ENCODE data around the gene KLHL18. TPM values are rescaled to one million over a fixed set of nuclear protein-coding genes. Genes with fewer than 3 reads are reported as not detected.
A peak's percentile ranks its signal among the peaks of the same experiment; 100 is the strongest.

The KLHL18 gene
- polyA plus RNA-seq, 1 donor (not counting 4 experiments of a cell fraction or from before 2014, with no cell fraction given): 33.4 TPM

GRCh38 chr3:47362701-47363100 is 80.0 kb downstream of the KLHL18 start:
- no peak overlapping the region for H3K27ac ChIP-seq (ENCODE audit: control insufficient read depth, insufficient read depth, low read length)
- DNase-seq (ENCODE audit: low read depth, low spot score): no peak
- H3K9me1 ChIP-seq (ENCODE audit: control insufficient read depth, extremely low read depth, insufficient read depth, low read length): no peaks in the 10 kb centered on the region
- H2AFZ ChIP-seq (ENCODE audit: control insufficient read depth, low read length): peak overlapping the region; percentile 43
- no peak overlapping the region for H3K4me3 ChIP-seq (ENCODE audit: control insufficient read depth in 2 of 3, extremely low read depth in 1 of 3, insufficient read depth in 2 of 3, low read depth in 1 of 3, low read length in 3 of 3)
- dilution Hi-C loops (cut with MboI; ENCODE audit: extremely low pct_ligation_motif_present, low sequenced_read_pairs): no loop called here
- H3K9me3 ChIP-seq (ENCODE audit: control insufficient read depth, low read depth, low read length): peaks cover 12% of the 10 kb centered on the region
- FAIRE-seq: no peak
- peaks cover 7% of the 10 kb centered on the region for H3K4me1 ChIP-seq (ENCODE audit: control insufficient read depth, extremely low read depth, insufficient read depth, low read length)
- no peaks in the 10 kb centered on the region for H3K36me3 ChIP-seq (ENCODE audit: control insufficient read depth in 2 of 2, extremely low read depth in 1 of 2, insufficient read depth in 2 of 2, low read length in 2 of 2)
- H4K20me1 ChIP-seq (ENCODE audit: control insufficient read depth, extremely low read depth, insufficient read depth, low read length): no peaks in the 10 kb centered on the region
- no peak overlapping the region for H3K9ac ChIP-seq (ENCODE audit: control insufficient read depth, extremely low read depth, insufficient read depth, low read length)
- H3K4me2 ChIP-seq (ENCODE audit: control insufficient read depth, extremely low read depth, insufficient read depth, low read depth, low read length): no peak overlapping the region
- H3K79me2 ChIP-seq (ENCODE audit: control insufficient read depth, insufficient read depth, low read length): no peaks in the 10 kb centered on the region
- no peaks in the 10 kb centered on the region for H3K27me3 ChIP-seq (ENCODE audit: control insufficient read depth, extremely low read depth, insufficient read depth, low read length)
- TF ChIP-seq, protein P1, sequence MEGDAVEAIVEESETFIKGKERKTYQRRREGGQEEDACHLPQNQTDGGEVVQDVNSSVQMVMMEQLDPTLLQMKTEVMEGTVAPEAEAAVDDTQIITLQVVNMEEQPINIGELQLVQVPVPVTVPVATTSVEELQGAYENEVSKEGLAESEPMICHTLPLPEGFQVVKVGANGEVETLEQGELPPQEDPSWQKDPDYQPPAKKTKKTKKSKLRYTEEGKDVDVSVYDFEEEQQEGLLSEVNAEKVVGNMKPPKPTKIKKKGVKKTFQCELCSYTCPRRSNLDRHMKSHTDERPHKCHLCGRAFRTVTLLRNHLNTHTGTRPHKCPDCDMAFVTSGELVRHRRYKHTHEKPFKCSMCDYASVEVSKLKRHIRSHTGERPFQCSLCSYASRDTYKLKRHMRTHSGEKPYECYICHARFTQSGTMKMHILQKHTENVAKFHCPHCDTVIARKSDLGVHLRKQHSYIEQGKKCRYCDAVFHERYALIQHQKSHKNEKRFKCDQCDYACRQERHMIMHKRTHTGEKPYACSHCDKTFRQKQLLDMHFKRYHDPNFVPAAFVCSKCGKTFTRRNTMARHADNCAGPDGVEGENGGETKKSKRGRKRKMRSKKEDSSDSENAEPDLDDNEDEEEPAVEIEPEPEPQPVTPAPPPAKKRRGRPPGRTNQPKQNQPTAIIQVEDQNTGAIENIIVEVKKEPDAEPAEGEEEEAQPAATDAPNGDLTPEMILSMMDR (optimal IDR thresholded peaks at IDR 0.05 in 1 of 3, IDR thresholded peaks at IDR 0.05 in 1 of 3, conservative IDR thresholded peaks at IDR 0.05 in 1 of 3; ENCODE audit: extremely low read depth in 1 of 3, insufficient read depth in 2 of 3, low read length in 3 of 3): no peak
- TF ChIP-seq EZH2 (IDR thresholded peaks at IDR 0.05; ENCODE audit: low read length): no peak

GRCh38 chr3:47365213-47366153 is 82.7 kb downstream of the KLHL18 start:
- no peaks in the 10 kb centered on the region for H3K9me1 ChIP-seq (ENCODE audit: control insufficient read depth, extremely low read depth, insufficient read depth, low read length)
- no peak overlapping the region for H3K27ac ChIP-seq (ENCODE audit: control insufficient read depth, insufficient read depth, low read length)
- DNase-seq (ENCODE audit: low read depth, low spot score) (no peak), FAIRE-seq (no peak)
- H4K20me1 ChIP-seq (ENCODE audit: control insufficient read depth, extremely low read depth, insufficient read depth, low read length): no peaks in the 10 kb centered on the region
- TF ChIP-seq EZH2 (IDR thresholded peaks at IDR 0.05; ENCODE audit: low read length): no peak
- TF ChIP-seq, protein P1 (optimal IDR thresholded peaks at IDR 0.05 in 1 of 3, IDR thresholded peaks at IDR 0.05 in 1 of 3, conservative IDR thresholded peaks at IDR 0.05 in 1 of 3; ENCODE audit: extremely low read depth in 1 of 3, insufficient read depth in 2 of 3, low read length in 3 of 3): no peak
- no peak overlapping the region for H2AFZ ChIP-seq (ENCODE audit: control insufficient read depth, low read length)
- no peaks in the 10 kb centered on the region for H3K36me3 ChIP-seq (ENCODE audit: control insufficient read depth in 2 of 2, extremely low read depth in 1 of 2, insufficient read depth in 2 of 2, low read length in 2 of 2)
- H3K9me3 ChIP-seq (ENCODE audit: control insufficient read depth, low read depth, low read length): no peaks in the 10 kb centered on the region
- H3K4me2 ChIP-seq (ENCODE audit: control insufficient read depth, extremely low read depth, insufficient read depth, low read depth, low read length): no peak overlapping the region
- H3K4me3 ChIP-seq (ENCODE audit: control insufficient read depth in 2 of 3, extremely low read depth in 1 of 3, insufficient read depth in 2 of 3, low read depth in 1 of 3, low read length in 3 of 3): no peak overlapping the region
- no peaks in the 10 kb centered on the region for H3K27me3 ChIP-seq (ENCODE audit: control insufficient read depth, extremely low read depth, insufficient read depth, low read length)
- H3K4me1 ChIP-seq (ENCODE audit: control insufficient read depth, extremely low read depth, insufficient read depth, low read length): peaks cover 7% of the 10 kb centered on the region
- H3K9ac ChIP-seq (ENCODE audit: control insufficient read depth, extremely low read depth, insufficient read depth, low read length): no peak overlapping the region
- no peaks in the 10 kb centered on the region for H3K79me2 ChIP-seq (ENCODE audit: control insufficient read depth, insufficient read depth, low read length)
- dilution Hi-C loops (cut with MboI; ENCODE audit: extremely low pct_ligation_motif_present, low sequenced_read_pairs): no loop called here
